Measurements from ENCODE around the gene KLF5. TPM values are rescaled to one million over a fixed set of nuclear protein-coding genes. Genes with fewer than 3 reads are reported as not detected.

KLF5 gene
- total and polyA plus RNA-seq, 12 donors = 2.0 to 10.3 (median 4.6) TPM

DNA sequence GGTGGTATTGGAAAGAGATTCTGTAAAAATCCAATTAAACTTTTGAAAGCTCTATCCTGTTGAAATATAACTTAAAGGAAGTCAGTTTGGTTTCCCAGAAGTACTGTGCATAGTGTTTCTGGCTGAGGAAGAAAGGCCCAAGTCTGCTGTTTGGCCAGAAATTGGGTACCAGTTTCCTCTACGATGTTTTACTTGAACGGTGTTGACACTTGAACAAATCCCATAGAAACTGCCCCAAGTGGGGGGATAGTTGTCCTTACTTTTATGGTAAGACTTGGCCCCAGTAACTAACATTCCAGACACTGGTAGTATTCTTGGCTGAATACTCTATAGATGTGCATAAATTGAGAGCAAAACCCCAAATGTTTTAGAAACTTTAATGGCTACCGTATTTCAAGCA lies 14.2 kb downstream of the KLF5 start:
- Histone ChIP-seq H3K4me1 (replicated peaks in 1 of 2) (no peaks in the 10 kb centered on the region), H3K27ac (no peak overlapping the region), H3K36me3 (replicated peaks in 1 of 2) (no peaks in the 10 kb centered on the region), H3K4me3 (no peak overlapping the region), H3K27me3 (no peaks in the 10 kb centered on the region), H3K9me3 (replicated peaks in 1 of 3) (no peaks in the 10 kb centered on the region)
- TF ChIP-seq, protein P1, sequence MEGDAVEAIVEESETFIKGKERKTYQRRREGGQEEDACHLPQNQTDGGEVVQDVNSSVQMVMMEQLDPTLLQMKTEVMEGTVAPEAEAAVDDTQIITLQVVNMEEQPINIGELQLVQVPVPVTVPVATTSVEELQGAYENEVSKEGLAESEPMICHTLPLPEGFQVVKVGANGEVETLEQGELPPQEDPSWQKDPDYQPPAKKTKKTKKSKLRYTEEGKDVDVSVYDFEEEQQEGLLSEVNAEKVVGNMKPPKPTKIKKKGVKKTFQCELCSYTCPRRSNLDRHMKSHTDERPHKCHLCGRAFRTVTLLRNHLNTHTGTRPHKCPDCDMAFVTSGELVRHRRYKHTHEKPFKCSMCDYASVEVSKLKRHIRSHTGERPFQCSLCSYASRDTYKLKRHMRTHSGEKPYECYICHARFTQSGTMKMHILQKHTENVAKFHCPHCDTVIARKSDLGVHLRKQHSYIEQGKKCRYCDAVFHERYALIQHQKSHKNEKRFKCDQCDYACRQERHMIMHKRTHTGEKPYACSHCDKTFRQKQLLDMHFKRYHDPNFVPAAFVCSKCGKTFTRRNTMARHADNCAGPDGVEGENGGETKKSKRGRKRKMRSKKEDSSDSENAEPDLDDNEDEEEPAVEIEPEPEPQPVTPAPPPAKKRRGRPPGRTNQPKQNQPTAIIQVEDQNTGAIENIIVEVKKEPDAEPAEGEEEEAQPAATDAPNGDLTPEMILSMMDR (IDR thresholded peaks at IDR 0.05) = no peak
- no peak for TF ChIP-seq POLR2A (IDR thresholded peaks at IDR 0.05)
- 75 to 82% (median 75%) methylated on average over 3 of the region's 3 CpGs for WGBS, 4 donors
- DNase-seq = no peak
- intact Hi-C loops (cut with DNase I) = no loop called here

DNA sequence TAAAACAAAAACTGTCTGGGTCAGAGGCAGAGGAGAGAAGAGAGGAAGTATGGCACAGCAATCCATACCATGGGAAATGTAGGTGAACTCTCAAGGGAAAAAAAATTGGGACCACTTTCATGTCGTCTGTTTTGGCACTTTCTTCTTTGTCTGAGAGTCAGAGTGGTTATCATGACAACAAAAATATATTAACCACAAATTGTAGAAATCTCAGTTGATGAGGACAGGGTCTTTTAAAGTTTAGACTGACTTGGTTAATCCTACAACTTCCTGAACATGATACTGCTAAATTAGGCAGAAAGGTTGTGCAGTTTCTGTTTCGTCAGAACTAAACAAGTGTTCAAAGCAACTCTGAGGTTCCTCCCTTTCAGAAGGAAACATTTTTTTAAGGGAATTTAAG lies 15.2 kb downstream of the KLF5 start:
- Histone ChIP-seq H3K4me1 (replicated peaks in 1 of 2) (no peaks in the 10 kb centered on the region), H3K27me3 (no peaks in the 10 kb centered on the region), H3K36me3 (replicated peaks in 1 of 2) (no peaks in the 10 kb centered on the region), H3K27ac (no peak overlapping the region), H3K4me3 (no peak overlapping the region), H3K9me3 (replicated peaks in 1 of 3) (no peaks in the 10 kb centered on the region)
- WGBS, 4 donors = 60 to 67% (median 65%) methylated on average over 2 of the region's 2 CpGs
- no peak for DNase-seq
- TF ChIP-seq, protein P1 (IDR thresholded peaks at IDR 0.05) = no peak
- no peak for TF ChIP-seq POLR2A (IDR thresholded peaks at IDR 0.05)
- intact Hi-C loops (cut with DNase I) = no loop called here

DNA sequence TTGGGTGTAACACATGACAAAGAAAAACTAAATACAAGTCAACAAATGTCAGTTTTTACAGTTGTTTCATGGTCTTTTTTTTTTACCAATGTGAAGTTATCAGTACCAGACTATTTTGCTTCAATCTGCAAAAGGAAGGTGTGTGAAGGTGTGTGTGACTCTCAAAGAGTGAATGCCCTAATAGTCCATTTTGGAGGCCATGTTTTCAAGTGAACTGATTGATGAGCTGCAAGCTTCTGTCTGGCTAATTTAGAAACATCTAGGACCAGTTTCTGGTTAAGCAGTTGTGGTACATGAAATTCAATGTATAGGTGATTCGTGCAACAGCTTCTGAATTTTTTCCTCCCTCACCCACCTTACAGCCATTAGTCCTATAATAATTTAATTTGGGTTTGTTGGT lies 16.1 kb downstream of the KLF5 start:
- Histone ChIP-seq H3K27me3 (no peaks in the 10 kb centered on the region), H3K4me1 (replicated peaks in 1 of 2) (no peaks in the 10 kb centered on the region), H3K27ac (no peak overlapping the region), H3K36me3 (replicated peaks in 1 of 2) (no peaks in the 10 kb centered on the region), H3K4me3 (no peak overlapping the region), H3K9me3 (replicated peaks in 1 of 3) (no peaks in the 10 kb centered on the region)
- WGBS, 4 donors = 73 to 100% (median 88%) methylated on average over 1 of the region's 1 CpG
- intact Hi-C loops (cut with DNase I) = no loop called here
- TF ChIP-seq, protein P1 (IDR thresholded peaks at IDR 0.05) = no peak
- TF ChIP-seq POLR2A (IDR thresholded peaks at IDR 0.05) = no peak
- no peak for DNase-seq

DNA sequence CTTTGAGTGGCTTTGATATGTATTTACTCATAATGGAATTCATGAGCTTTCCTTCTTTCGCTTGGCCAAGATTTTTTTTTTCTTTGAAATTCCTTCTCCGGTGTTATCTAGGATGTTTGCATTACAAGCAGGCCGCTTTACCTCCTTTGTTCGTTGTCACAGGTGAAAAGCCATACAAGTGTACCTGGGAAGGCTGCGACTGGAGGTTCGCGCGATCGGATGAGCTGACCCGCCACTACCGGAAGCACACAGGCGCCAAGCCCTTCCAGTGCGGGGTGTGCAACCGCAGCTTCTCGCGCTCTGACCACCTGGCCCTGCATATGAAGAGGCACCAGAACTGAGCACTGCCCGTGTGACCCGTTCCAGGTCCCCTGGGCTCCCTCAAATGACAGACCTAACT lies 16.7 kb downstream of the KLF5 start:
- no peak overlapping the region for H3K4me3 ChIP-seq
- TF ChIP-seq, protein P1 (IDR thresholded peaks at IDR 0.05) = no peak
- no peaks in the 10 kb centered on the region for H3K9me3 ChIP-seq (replicated peaks in 1 of 3)
- 59 to 69% (median 62%) methylated on average over 18 of the region's 18 CpGs for WGBS, 4 donors
- no peak overlapping the region for H3K27ac ChIP-seq
- H3K4me1 ChIP-seq (replicated peaks in 1 of 2) = no peaks in the 10 kb centered on the region
- intact Hi-C loops (cut with DNase I) = no loop called here
- no peaks in the 10 kb centered on the region for H3K36me3 ChIP-seq (replicated peaks in 1 of 2)
- no peak for DNase-seq
- no peaks in the 10 kb centered on the region for H3K27me3 ChIP-seq

All from adrenal gland (tissue), 12 donors.